WTC11 (cell line): ENCODE measurements around the gene IRAK1. TPM values are rescaled to one million over a fixed set of nuclear protein-coding genes. Genes with fewer than 3 reads are reported as not detected.

Experiments used
- ATAC-seq: fragments of 200-7000 bp; cut with Tn5 transposase; 2 replicates; pipeline ENCODE4 v1.10.0; 2021; ENCODE audit warnings: mild to moderate bottlenecking, moderate library complexity
- Bru-seq: library from RNA; stranded (reverse); fragments of 400-500 nt; gene quantifications from one replicate; lab custom pipeline; 2021; lab: Mats Ljungman, UMichigan
- CTCF ChIA-PET: fragments of 300-600 bp; sonication (Branson Sonifier 250); formaldehyde crosslinking; loops from one replicate; lab custom pipeline; 2021; ENCODE audit warnings: antibody characterized with exemption; lab: Charles Lee
- POLR2A ChIA-PET: fragments of 350-600 bp; sonication (Branson Sonifier 250); formaldehyde crosslinking; loops from one replicate; lab custom pipeline; 2021; ENCODE audit warnings: antibody characterized with exemption; lab: Charles Lee
- DNase-seq: peaks from one replicate; pipeline ENCODE4 v3.0.0; 2021; ENCODE audit warnings: low spot score
- H3K27ac Mint-ChIP-seq: 2 replicates; pipeline ENCODE4 v1.8.0; 2021; ENCODE audit warnings: mixed read lengths
- H3K27me3 Mint-ChIP-seq: 2 replicates; pipeline ENCODE4 v1.8.0; 2021; ENCODE audit warnings: low read depth, mild to moderate bottlenecking, moderate library complexity, mixed read lengths
- H3K36me3 Mint-ChIP-seq: 2 replicates; pipeline ENCODE4 v1.8.0; 2021; ENCODE audit warnings: mixed read lengths
- H3K4me1 Mint-ChIP-seq: 2 replicates; pipeline ENCODE4 v1.8.0; 2022; ENCODE audit warnings: mixed read lengths
- H3K4me3 Mint-ChIP-seq: 2 replicates; pipeline ENCODE4 v1.8.0; 2021; ENCODE audit warnings: mild to moderate bottlenecking, moderate library complexity, mixed read lengths
- H3K9me3 Mint-ChIP-seq: 2 replicates; pipeline ENCODE4 v1.8.0; 2021; ENCODE audit warnings: mixed read lengths
- AR ChIP-seq: fragments of 250-450 bp; sonication (Bioruptor Pico); IDR thresholded peaks from 2 replicates; pipeline ENCODE4 v1.9.0; 2021; ENCODE audit warnings: mild to moderate bottlenecking
- ATF2 ChIP-seq: sonication (generic); formaldehyde crosslinking; IDR thresholded peaks from 2 replicates; pipeline ENCODE4 v1.8.1; 2022; ENCODE audit warnings: low read depth, missing genetic modification reagents, borderline replicate concordance
- ATF3 ChIP-seq: sonication (generic); formaldehyde crosslinking; conservative IDR thresholded peaks from 2 replicates; pipeline ENCODE4 v1.8.1; 2022; ENCODE audit warnings: mild to moderate bottlenecking, missing genetic modification reagents
- CBFB ChIP-seq: sonication (generic); formaldehyde crosslinking; IDR thresholded peaks from 2 replicates; pipeline ENCODE4 v1.8.1; 2022; ENCODE audit warnings: mild to moderate bottlenecking, low read depth, missing genetic modification reagents
- CREM ChIP-seq: sonication (generic); formaldehyde crosslinking; IDR thresholded peaks from 2 replicates; pipeline ENCODE4 v1.8.1; 2022; ENCODE audit warnings: mild to moderate bottlenecking, missing genetic modification reagents, moderate library complexity
- E2F1 ChIP-seq: sonication (generic); formaldehyde crosslinking; IDR thresholded peaks from 2 replicates; pipeline ENCODE4 v1.8.0; 2022; ENCODE audit warnings: mild to moderate bottlenecking, missing genetic modification reagents
- ESRRA ChIP-seq: sonication (generic); formaldehyde crosslinking; IDR thresholded peaks from 2 replicates; pipeline ENCODE4 v1.8.1; 2022; ENCODE audit warnings: mild to moderate bottlenecking, missing genetic modification reagents, borderline replicate concordance
- JUN ChIP-seq: sonication (generic); formaldehyde crosslinking; IDR thresholded peaks from 2 replicates; pipeline ENCODE4 v1.8.0; 2023; ENCODE audit warnings: mild to moderate bottlenecking, missing genetic modification reagents
- MAX ChIP-seq: sonication (generic); formaldehyde crosslinking; IDR thresholded peaks from 2 replicates; pipeline ENCODE4 v1.8.0; 2022; ENCODE audit warnings: mild to moderate bottlenecking, missing genetic modification reagents
- MYBL2 ChIP-seq: sonication (generic); formaldehyde crosslinking; IDR thresholded peaks from 2 replicates; pipeline ENCODE4 v1.8.1; 2023; ENCODE audit warnings: mild to moderate bottlenecking, moderate library complexity, missing genetic modification reagents
- NFE2L1 ChIP-seq: sonication (generic); formaldehyde crosslinking; IDR thresholded peaks from 2 replicates; pipeline ENCODE4 v1.8.1; 2023; ENCODE audit warnings: missing genetic modification reagents
- NFYB ChIP-seq: sonication (generic); formaldehyde crosslinking; conservative IDR thresholded peaks from 2 replicates; pipeline ENCODE4 v1.8.0; 2022; ENCODE audit warnings: low read depth, missing genetic modification reagents
- NR1H2 ChIP-seq: sonication (generic); formaldehyde crosslinking; IDR thresholded peaks from 2 replicates; pipeline ENCODE4 v1.9.0; 2021; ENCODE audit warnings: mild to moderate bottlenecking, moderate library complexity, missing genetic modification reagents
- SMAD3 ChIP-seq: sonication (generic); formaldehyde crosslinking; IDR thresholded peaks from 2 replicates; pipeline ENCODE4 v1.8.0; 2022; ENCODE audit warnings: missing genetic modification reagents, mild to moderate bottlenecking, borderline replicate concordance
- SOX15 ChIP-seq: fragments of 250-450 bp; sonication (Bioruptor Pico); IDR thresholded peaks from 2 replicates; pipeline ENCODE4 v1.9.0; 2021; ENCODE audit warnings: mild to moderate bottlenecking
- SP1 ChIP-seq: sonication (generic); formaldehyde crosslinking; conservative IDR thresholded peaks from 2 replicates; pipeline ENCODE4 v1.8.1; 2022; ENCODE audit warnings: missing genetic modification reagents
- ZNF138 ChIP-seq: sonication (generic); formaldehyde crosslinking; conservative IDR thresholded peaks from 2 replicates; pipeline ENCODE4 v1.8.1; 2022; ENCODE audit warnings: mild to moderate bottlenecking, moderate library complexity, missing genetic modification reagents
- ZNF263 ChIP-seq: sonication (generic); formaldehyde crosslinking; IDR thresholded peaks from 2 replicates; pipeline ENCODE4 v1.8.1; 2022; ENCODE audit warnings: low read depth, mild to moderate bottlenecking, moderate library complexity, missing genetic modification reagents
- long read RNA-seq, 3 experiments: library from RNA in 1 of 3; library from capped mRNA in 1 of 3; library from polyadenylated mRNA in 1 of 3; unstranded in 2 of 3; stranded (forward) in 1 of 3; transcript quantifications; one replicate each; pipeline ENCODE4 v2.0.0, GENCODE V29; 2021
- total RNA-seq: library from RNA; stranded (reverse); gene quantifications from 3 replicates; pipeline ENCODE4 v1.2.3, GENCODE V29; 2021
- TF ChIP-seq, protein P1 (sequence below): sonication (generic); formaldehyde crosslinking; IDR thresholded peaks from 2 replicates; pipeline ENCODE4 v1.8.1; 2023; ENCODE audit warnings: mild to moderate bottlenecking, missing genetic modification reagents, moderate library complexity
- TF ChIP-seq, protein P2 (sequence below): sonication (generic); formaldehyde crosslinking; IDR thresholded peaks from 2 replicates; pipeline ENCODE4 v1.8.1; 2023; ENCODE audit warnings: mild to moderate bottlenecking, missing genetic modification reagents
- TF ChIP-seq, protein P3 (sequence below): fragments of 250-450 bp; sonication (Bioruptor Pico); IDR thresholded peaks from 2 replicates; pipeline ENCODE4 v1.8.0; 2021; ENCODE audit warnings: mild to moderate bottlenecking

Gene IRAK1
- 32.1 to 48.0 TPM (median 45.2 TPM) in 3 replicates for total RNA-seq
- percentile 49 among the genes with signal in this experiment for Bru-seq, nascent RNA
- long read RNA-seq, experiment 1, transcript IRAK1-203 (14 exons, 3,666 nt) = major isoform, 99 of 160 reads
- long read RNA-seq, experiment 1, transcript IRAK1-204 (14 exons, 2,049 nt) = minor isoform, 11 of 160 reads
- long read RNA-seq, experiment 1, partial matches to known transcripts = 26 of 160 reads
- long read RNA-seq, experiment 1, other reads (novel, unspliced or antisense) = 22 of 160 reads
- long read RNA-seq, experiment 2, transcript IRAK1-203 (14 exons, 3,666 nt) = major isoform, 8 of 32 reads
- long read RNA-seq, experiment 2, partial matches to known transcripts = 6 of 32 reads
- long read RNA-seq, experiment 2, other reads (novel, unspliced or antisense) = 17 of 32 reads
- long read RNA-seq, experiment 3, partial matches to known transcripts = 1 of 2 reads
- long read RNA-seq, experiment 3, other reads (novel, unspliced or antisense) = 1 of 2 reads

- ATAC-seq = peak; percentile 52
Measured at GRCh38 chrX:154019633-154020528, at the start of gene IRAK1. Gene IRAK1, minus strand, starts transcription at chrX:154019902. Its CDS starts 90 bp downstream, at chrX:154019812.

DNA sequence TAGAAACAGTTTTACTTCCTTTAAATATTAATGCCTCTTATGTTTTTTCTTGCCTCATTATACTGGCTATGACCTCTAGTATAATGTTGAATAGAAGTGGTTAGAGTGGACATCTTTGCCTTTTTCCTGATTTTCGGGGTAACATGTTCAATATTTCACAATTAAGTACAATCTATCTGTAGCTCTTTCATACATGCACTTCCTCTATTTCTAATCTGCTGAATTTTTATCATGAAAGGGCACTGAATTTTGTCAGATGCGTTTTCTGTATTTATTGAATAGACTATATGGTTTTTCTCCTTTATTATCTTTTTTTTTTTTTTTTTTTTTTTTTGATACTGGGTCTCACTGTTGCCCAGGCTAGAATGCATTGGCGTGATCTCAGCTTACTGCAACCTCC lies 48.9 kb upstream of the IRAK1 start:
- Mint-ChIP-seq H3K4me3 (no peak overlapping the region), H3K27me3 (no peaks in the 10 kb centered on the region; the same call in 1 of the 2 replicates)

More at GRCh38 chrX:154019633-154020528, at the start of gene IRAK1:
- TF ChIP-seq ZNF263 (CRISPR knock-in tag) (no peak), NFYB (CRISPR knock-in tag) (no peak), NR1H2 (CRISPR knock-in tag) (no peak), SMAD3 (CRISPR knock-in tag) (no peak)
- TF ChIP-seq, protein P1, sequence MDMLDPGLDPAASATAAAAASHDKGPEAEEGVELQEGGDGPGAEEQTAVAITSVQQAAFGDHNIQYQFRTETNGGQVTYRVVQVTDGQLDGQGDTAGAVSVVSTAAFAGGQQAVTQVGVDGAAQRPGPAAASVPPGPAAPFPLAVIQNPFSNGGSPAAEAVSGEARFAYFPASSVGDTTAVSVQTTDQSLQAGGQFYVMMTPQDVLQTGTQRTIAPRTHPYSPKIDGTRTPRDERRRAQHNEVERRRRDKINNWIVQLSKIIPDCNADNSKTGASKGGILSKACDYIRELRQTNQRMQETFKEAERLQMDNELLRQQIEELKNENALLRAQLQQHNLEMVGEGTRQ (CRISPR knock-in tag) = peak; percentile 10; the same call in 1 of the 2 replicates
- Mint-ChIP-seq H3K9me3 (no peaks in the 10 kb centered on the region), H3K27me3 (no peaks in the 10 kb centered on the region), H3K4me3 (peak within 1 kb of the TSS; percentile 67), H3K4me1 (peaks cover 31% of the 10 kb centered on the region), H3K36me3 (peaks cover 5% of the 10 kb centered on the region), H3K27ac (peak within 1 kb of the TSS; percentile 57; the same call in 1 of the 2 replicates)
- CTCF ChIA-PET = no interaction called here
- DNase-seq = peak; percentile 34
- POLR2A ChIA-PET = no interaction called here

More for the DNA sequence above, 48.9 kb upstream of the IRAK1 start:
- CTCF ChIA-PET = interaction anchor here (0.7 kb wide), 1 partner anchor 55 kb away, joined by 4 read pairs; no protein-coding TSS in a partner anchor
- H3K27ac Mint-ChIP-seq = no peak overlapping the region
- no peak for DNase-seq
- POLR2A ChIA-PET = no interaction called here
- no peaks in the 10 kb centered on the region for H3K9me3 Mint-ChIP-seq
- no peak for ATAC-seq
- H3K36me3 Mint-ChIP-seq = no peaks in the 10 kb centered on the region
- peaks cover 9% of the 10 kb centered on the region; the same call in 1 of the 2 replicates for H3K4me1 Mint-ChIP-seq
- no peak for TF ChIP-seq AR
- TF ChIP-seq MAX (CRISPR knock-in tag) = no peak
- TF ChIP-seq SP1 (CRISPR knock-in tag) = no peak
- no peak for TF ChIP-seq CREM (CRISPR knock-in tag)
- TF ChIP-seq ESRRA (CRISPR knock-in tag) = no peak
- no peak for TF ChIP-seq MYBL2 (CRISPR knock-in tag)
- TF ChIP-seq, protein P2, sequence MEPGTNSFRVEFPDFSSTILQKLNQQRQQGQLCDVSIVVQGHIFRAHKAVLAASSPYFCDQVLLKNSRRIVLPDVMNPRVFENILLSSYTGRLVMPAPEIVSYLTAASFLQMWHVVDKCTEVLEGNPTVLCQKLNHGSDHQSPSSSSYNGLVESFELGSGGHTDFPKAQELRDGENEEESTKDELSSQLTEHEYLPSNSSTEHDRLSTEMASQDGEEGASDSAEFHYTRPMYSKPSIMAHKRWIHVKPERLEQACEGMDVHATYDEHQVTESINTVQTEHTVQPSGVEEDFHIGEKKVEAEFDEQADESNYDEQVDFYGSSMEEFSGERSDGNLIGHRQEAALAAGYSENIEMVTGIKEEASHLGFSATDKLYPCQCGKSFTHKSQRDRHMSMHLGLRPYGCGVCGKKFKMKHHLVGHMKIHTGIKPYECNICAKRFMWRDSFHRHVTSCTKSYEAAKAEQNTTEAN (CRISPR knock-in tag) = no peak
- no peak for TF ChIP-seq JUN (CRISPR knock-in tag)
- no peak for TF ChIP-seq ATF3 (CRISPR knock-in tag)
- no peak for TF ChIP-seq E2F1 (CRISPR knock-in tag)
- no peak for TF ChIP-seq ZNF138 (CRISPR knock-in tag)
- TF ChIP-seq, protein P3, sequence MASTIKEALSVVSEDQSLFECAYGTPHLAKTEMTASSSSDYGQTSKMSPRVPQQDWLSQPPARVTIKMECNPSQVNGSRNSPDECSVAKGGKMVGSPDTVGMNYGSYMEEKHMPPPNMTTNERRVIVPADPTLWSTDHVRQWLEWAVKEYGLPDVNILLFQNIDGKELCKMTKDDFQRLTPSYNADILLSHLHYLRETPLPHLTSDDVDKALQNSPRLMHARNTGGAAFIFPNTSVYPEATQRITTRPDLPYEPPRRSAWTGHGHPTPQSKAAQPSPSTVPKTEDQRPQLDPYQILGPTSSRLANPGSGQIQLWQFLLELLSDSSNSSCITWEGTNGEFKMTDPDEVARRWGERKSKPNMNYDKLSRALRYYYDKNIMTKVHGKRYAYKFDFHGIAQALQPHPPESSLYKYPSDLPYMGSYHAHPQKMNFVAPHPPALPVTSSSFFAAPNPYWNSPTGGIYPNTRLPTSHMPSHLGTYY = no peak
- TF ChIP-seq, protein P1 (CRISPR knock-in tag) = no peak
- no peak for TF ChIP-seq ATF2 (CRISPR knock-in tag)
- TF ChIP-seq CBFB (CRISPR knock-in tag) = no peak
- TF ChIP-seq NFE2L1 = no peak
- no peak for TF ChIP-seq SOX15 (CRISPR knock-in tag)
